Measurements from ENCODE around the gene PTPRN2. TPM values are rescaled to one million over a fixed set of nuclear protein-coding genes. Genes with fewer than 3 reads are reported as not detected.
"Not testable (repeated sequence)": the region's sequence is repeated elsewhere in the genome, so short reads cannot be mapped to it uniquely, and the experiment has no call there.

The PTPRN2 gene
- total and polyA plus RNA-seq, 7 donors, result 3.2 to 7.1 (median 5.5) TPM

DNA sequence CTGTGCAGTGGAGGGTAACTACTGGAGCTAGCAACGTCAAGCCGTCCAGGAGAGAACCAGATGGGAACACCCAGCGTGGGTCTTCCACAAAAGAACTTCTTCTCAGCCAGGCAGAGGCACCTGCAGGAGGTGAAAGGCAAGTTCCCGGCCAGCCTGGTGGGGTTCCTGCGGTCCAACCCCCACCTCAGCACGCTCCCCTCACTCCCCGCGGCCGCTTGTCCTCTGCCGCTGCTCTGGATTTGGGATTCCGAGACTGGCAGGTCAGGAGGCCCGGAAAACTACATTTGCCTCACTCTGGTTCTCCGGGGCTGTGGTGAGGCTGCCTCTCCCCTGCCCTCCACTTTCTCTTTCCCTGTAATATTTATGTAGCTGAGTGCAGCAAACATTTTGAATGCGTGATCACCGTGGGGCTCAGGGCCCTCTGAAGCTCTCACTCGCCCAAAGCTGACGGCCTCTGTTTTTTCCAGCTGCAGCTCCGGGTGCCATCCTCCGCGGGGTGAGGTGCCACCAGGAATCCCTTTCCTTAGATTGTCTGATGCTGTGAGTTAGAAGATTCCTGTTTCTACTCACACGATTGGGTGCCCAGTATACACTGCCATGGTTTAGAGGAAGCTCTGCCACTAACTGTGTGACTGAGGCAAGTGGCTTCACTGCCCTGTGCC, 884.0 kb downstream of the PTPRN2 start:
- Histone ChIP-seq H3K4me3 (no peak overlapping the region), H3K9me3 (no peaks in the 10 kb centered on the region), H3K36me3 (no peaks in the 10 kb centered on the region), H3K4me1 (no peaks in the 10 kb centered on the region), H3K27ac (no peak overlapping the region), H3K27me3 (peaks cover 0 to 62% (median 27%) of the 10 kb centered on the region in 3 donors)
- intact Hi-C loops (cut with DNase I), result no loop called here
- DNase-seq, result peak; percentile 46
- WGBS, 2 donors, result 78 to 81% methylated on average over 21 of the region's 21 CpGs
- TF ChIP-seq POLR2AphosphoS5 (IDR thresholded peaks at IDR 0.05) (no peak), EP300 (IDR thresholded peaks at IDR 0.05) (no peak), POLR2A (IDR thresholded peaks at IDR 0.05) (no peak)
- TF ChIP-seq, protein P1, sequence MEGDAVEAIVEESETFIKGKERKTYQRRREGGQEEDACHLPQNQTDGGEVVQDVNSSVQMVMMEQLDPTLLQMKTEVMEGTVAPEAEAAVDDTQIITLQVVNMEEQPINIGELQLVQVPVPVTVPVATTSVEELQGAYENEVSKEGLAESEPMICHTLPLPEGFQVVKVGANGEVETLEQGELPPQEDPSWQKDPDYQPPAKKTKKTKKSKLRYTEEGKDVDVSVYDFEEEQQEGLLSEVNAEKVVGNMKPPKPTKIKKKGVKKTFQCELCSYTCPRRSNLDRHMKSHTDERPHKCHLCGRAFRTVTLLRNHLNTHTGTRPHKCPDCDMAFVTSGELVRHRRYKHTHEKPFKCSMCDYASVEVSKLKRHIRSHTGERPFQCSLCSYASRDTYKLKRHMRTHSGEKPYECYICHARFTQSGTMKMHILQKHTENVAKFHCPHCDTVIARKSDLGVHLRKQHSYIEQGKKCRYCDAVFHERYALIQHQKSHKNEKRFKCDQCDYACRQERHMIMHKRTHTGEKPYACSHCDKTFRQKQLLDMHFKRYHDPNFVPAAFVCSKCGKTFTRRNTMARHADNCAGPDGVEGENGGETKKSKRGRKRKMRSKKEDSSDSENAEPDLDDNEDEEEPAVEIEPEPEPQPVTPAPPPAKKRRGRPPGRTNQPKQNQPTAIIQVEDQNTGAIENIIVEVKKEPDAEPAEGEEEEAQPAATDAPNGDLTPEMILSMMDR (IDR thresholded peaks at IDR 0.05), result no peak

DNA sequence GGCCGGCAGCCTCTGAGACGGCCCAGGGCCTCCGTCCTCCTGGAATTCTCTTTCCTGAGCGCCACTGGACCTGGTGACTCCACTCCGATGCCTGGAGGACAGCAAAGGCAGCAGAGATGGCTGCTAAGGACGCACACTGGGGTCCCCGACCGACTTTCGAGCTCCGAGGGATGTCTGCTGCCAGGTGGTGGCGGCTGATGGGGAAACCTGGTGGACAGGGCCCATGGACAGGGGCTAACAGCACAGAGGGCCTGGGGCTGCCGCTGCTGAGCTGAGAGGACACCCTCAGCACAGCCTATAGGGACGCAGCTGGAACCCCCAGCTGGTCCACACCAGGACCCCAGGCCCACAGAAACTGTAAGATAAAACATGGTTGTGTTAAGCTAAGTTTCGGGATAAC, 884.5 kb downstream of the PTPRN2 start:
- peak; percentile 40 for DNase-seq
- Histone ChIP-seq H3K4me1 (no peaks in the 10 kb centered on the region), H3K36me3 (no peaks in the 10 kb centered on the region), H3K27me3 (peaks cover 0 to 62% (median 27%) of the 10 kb centered on the region in 3 donors), H3K9me3 (no peaks in the 10 kb centered on the region), H3K27ac (no peak overlapping the region), H3K4me3 (no peak overlapping the region)
- TF ChIP-seq POLR2A (IDR thresholded peaks at IDR 0.05) (no peak), EP300 (IDR thresholded peaks at IDR 0.05) (no peak), POLR2AphosphoS5 (IDR thresholded peaks at IDR 0.05) (no peak)
- TF ChIP-seq, protein P1 (IDR thresholded peaks at IDR 0.05), result no peak
- intact Hi-C loops (cut with DNase I), result no loop called here
- WGBS, 2 donors, result 79 to 83% methylated on average over 14 of the region's 14 CpGs

DNA sequence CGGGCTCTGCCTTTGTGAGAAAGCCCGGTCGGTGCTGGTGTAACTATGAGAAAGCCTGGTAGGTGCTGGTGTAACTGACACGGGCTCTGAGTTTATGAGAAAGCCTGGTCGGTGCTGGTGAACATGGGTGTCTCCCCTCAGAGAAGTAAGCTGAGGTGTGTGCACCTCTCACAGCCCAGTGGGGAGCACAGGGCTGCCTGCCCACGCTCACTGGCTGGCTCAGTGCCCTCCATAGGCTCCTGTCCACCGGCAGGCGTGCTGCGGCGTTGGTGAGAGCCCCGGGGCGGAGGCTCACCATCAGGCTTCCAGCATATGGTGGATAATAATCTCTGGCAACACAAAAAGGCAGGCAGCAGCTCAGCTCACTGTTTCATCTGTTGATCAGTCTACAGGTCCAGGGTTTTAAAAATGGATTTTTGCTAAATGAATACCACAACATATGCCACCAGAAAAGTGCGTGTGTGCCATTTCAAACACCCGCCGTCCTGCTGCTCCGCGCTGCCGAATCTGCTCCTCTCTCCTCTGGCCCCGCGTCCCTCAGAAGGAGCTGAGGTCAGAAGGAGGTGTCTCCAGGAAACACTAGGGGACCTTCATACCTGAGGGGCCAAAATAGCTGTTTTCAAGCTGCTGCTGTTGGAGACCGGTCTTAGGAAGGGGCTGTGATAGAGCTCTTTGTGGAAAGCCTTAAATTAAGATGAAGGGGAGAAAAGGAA, 885.2 kb downstream of the PTPRN2 start:
- no peak overlapping the region for H3K27ac ChIP-seq
- H3K4me1 ChIP-seq, result no peaks in the 10 kb centered on the region
- H3K9me3 ChIP-seq, result no peaks in the 10 kb centered on the region
- WGBS, 2 donors, result 83% methylated on average over 21 of the region's 21 CpGs
- no peaks in the 10 kb centered on the region for H3K36me3 ChIP-seq
- no peak overlapping the region for H3K4me3 ChIP-seq
- H3K27me3 ChIP-seq, result peaks cover 0 to 61% (median 27%) of the 10 kb centered on the region in 3 donors
- peak; percentile 24 for DNase-seq
- no peak for TF ChIP-seq POLR2A (IDR thresholded peaks at IDR 0.05)
- TF ChIP-seq POLR2AphosphoS5 (IDR thresholded peaks at IDR 0.05), result no peak
- TF ChIP-seq, protein P1 (IDR thresholded peaks at IDR 0.05), result no peak
- TF ChIP-seq EP300 (IDR thresholded peaks at IDR 0.05), result no peak
- intact Hi-C loops (cut with DNase I), result no loop called here

DNA sequence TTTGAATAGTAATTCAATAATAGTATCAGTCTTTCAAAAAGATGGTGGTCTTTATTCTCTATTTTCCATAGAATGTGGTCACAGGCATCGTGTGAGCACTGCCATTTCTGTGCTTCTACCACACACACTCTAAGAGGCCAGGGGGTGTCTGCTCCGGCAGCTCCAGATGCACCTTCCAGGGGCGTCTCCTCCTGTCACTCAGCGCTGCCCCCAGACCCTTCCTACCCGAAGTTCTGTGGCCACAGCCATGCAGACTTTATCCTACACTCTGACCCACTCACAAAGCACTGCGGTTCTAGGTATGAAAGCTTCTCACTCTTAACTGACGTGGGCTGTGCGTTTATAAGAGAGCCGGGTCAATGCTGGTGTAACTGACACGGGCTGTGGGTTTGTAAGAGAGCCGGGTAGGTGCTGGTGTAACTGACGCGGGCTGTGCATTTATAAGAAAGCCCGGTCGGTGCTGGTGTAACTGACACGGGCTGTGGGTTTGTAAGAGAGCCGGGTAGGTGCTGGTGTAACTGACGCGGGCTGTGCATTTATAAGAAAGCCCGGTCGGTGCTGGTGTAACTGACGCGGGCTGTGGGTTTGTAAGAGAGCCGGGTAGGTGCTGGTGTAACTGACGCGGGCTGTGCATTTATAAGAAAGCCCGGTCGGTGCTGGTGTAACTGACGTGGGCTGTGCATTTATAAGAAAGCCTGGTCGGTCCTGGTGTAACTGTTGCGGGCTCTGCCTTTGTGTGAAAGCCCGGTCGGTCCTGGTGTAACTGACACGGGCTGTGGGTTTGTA, 886.0 kb downstream of the PTPRN2 start:
- intact Hi-C loops (cut with DNase I); DNase-seq; H3K4me3 ChIP-seq; H3K36me3 ChIP-seq; H3K4me1 ChIP-seq; H3K9me3 ChIP-seq; H3K27ac ChIP-seq: not testable (repeated sequence)
- H3K27me3 ChIP-seq, result peaks cover 0 to 52% (median 27%) of the 10 kb centered on the region in 3 donors
- WGBS, 2 donors, result 83 to 84% methylated on average over 34 of the region's 34 CpGs

Data from sigmoid colon (tissue), 7 donors.